ENCODE data around the gene PRORP. TPM values are rescaled to one million over a fixed set of nuclear protein-coding genes. Genes with fewer than 3 reads are reported as not detected.

PRORP gene
- total and polyA plus RNA-seq, 2 of the 8 experiments (the other 6 are each of a cell fraction or from before 2014, with no cell fraction given) = 30.0 to 44.8 TPM

GRCh38 chr14:35083530-35084150, 38.7 kb upstream of the PRORP start (continued):
- TF ChIP-seq, protein P1, sequence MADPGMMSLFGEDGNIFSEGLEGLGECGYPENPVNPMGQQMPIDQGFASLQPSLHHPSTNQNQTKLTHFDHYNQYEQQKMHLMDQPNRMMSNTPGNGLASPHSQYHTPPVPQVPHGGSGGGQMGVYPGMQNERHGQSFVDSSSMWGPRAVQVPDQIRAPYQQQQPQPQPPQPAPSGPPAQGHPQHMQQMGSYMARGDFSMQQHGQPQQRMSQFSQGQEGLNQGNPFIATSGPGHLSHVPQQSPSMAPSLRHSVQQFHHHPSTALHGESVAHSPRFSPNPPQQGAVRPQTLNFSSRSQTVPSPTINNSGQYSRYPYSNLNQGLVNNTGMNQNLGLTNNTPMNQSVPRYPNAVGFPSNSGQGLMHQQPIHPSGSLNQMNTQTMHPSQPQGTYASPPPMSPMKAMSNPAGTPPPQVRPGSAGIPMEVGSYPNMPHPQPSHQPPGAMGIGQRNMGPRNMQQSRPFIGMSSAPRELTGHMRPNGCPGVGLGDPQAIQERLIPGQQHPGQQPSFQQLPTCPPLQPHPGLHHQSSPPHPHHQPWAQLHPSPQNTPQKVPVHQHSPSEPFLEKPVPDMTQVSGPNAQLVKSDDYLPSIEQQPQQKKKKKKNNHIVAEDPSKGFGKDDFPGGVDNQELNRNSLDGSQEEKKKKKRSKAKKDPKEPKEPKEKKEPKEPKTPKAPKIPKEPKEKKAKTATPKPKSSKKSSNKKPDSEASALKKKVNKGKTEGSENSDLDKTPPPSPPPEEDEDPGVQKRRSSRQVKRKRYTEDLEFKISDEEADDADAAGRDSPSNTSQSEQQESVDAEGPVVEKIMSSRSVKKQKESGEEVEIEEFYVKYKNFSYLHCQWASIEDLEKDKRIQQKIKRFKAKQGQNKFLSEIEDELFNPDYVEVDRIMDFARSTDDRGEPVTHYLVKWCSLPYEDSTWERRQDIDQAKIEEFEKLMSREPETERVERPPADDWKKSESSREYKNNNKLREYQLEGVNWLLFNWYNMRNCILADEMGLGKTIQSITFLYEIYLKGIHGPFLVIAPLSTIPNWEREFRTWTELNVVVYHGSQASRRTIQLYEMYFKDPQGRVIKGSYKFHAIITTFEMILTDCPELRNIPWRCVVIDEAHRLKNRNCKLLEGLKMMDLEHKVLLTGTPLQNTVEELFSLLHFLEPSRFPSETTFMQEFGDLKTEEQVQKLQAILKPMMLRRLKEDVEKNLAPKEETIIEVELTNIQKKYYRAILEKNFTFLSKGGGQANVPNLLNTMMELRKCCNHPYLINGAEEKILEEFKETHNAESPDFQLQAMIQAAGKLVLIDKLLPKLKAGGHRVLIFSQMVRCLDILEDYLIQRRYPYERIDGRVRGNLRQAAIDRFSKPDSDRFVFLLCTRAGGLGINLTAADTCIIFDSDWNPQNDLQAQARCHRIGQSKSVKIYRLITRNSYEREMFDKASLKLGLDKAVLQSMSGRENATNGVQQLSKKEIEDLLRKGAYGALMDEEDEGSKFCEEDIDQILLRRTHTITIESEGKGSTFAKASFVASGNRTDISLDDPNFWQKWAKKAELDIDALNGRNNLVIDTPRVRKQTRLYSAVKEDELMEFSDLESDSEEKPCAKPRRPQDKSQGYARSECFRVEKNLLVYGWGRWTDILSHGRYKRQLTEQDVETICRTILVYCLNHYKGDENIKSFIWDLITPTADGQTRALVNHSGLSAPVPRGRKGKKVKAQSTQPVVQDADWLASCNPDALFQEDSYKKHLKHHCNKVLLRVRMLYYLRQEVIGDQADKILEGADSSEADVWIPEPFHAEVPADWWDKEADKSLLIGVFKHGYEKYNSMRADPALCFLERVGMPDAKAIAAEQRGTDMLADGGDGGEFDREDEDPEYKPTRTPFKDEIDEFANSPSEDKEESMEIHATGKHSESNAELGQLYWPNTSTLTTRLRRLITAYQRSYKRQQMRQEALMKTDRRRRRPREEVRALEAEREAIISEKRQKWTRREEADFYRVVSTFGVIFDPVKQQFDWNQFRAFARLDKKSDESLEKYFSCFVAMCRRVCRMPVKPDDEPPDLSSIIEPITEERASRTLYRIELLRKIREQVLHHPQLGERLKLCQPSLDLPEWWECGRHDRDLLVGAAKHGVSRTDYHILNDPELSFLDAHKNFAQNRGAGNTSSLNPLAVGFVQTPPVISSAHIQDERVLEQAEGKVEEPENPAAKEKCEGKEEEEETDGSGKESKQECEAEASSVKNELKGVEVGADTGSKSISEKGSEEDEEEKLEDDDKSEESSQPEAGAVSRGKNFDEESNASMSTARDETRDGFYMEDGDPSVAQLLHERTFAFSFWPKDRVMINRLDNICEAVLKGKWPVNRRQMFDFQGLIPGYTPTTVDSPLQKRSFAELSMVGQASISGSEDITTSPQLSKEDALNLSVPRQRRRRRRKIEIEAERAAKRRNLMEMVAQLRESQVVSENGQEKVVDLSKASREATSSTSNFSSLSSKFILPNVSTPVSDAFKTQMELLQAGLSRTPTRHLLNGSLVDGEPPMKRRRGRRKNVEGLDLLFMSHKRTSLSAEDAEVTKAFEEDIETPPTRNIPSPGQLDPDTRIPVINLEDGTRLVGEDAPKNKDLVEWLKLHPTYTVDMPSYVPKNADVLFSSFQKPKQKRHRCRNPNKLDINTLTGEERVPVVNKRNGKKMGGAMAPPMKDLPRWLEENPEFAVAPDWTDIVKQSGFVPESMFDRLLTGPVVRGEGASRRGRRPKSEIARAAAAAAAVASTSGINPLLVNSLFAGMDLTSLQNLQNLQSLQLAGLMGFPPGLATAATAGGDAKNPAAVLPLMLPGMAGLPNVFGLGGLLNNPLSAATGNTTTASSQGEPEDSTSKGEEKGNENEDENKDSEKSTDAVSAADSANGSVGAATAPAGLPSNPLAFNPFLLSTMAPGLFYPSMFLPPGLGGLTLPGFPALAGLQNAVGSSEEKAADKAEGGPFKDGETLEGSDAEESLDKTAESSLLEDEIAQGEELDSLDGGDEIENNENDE (IDR thresholded peaks at IDR 0.05; ENCODE audit: insufficient replicate concordance, low read length) = no peak
- TF ChIP-seq SIRT6 (IDR thresholded peaks at IDR 0.05; ENCODE audit: low read length) (no peak), JUND (IDR thresholded peaks at IDR 0.05; ENCODE audit: low read length) (no peak), POU5F1 (IDR thresholded peaks at IDR 0.05; ENCODE audit: low read depth, low read length) (no peak), E2F6 (IDR thresholded peaks at IDR 0.05) (no peak), EP300 (IDR thresholded peaks at IDR 0.05; ENCODE audit: borderline replicate concordance in 1 of 2, low read depth in 2 of 2, low read length in 2 of 2) (no peak), HDAC6 (IDR thresholded peaks at IDR 0.05; ENCODE audit: low read depth, low read length) (no peak), USF2 (IDR thresholded peaks at IDR 0.05; ENCODE audit: low read length) (no peak), BACH1 (IDR thresholded peaks at IDR 0.05; ENCODE audit: low read length) (no peak)

Measured in H1 (cell line).